Lower leg skin (tissue), 3 donors: ENCODE data around the gene MED27.

Experiments
- CTCF ChIP-seq, 3 donors: fragments of 450-650 bp; IDR thresholded peaks; one replicate each; pipeline ENCODE4 v1.5.1; 2016; ENCODE audit warnings: antibody characterized with exemption in 3 of 3, mild to moderate bottlenecking in 3 of 3, moderate library complexity in 2 of 3
- POLR2A ChIP-seq, 2 donors: fragments of 450-650 bp; IDR thresholded peaks; one replicate each; pipeline ENCODE4 v1.6.1; 2016 to 2017; ENCODE audit warnings: antibody characterized with exemption in 2 of 2, mild to moderate bottlenecking in 1 of 2, moderate library complexity in 1 of 2

DNA sequence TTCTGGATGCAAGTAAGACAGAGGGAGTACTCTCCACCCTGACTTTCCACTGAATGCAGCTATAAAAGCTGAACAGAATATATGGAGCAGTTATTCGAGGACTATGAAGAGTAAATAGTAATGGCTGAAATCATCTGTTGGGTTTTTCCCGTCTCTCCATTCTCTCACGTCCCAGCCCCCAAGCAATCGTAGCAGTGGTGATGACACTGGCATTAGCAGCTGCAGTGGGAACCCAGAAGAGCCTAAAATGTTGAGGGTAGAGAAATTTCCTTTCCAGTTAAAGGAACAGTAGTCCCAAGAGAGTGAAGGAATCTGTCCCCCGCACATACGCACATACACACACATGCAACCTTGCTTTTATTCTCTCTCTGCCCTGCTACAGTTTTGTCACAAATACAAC lies 33.2 kb downstream of the MED27 start:
- TF ChIP-seq CTCF (IDR thresholded peaks at IDR 0.05) (no peak), POLR2A (IDR thresholded peaks at IDR 0.05) (no peak)
